Measurements from ENCODE around the gene PGPEP1. TPM values are rescaled to one million over a fixed set of nuclear protein-coding genes. Genes with fewer than 3 reads are reported as not detected.
"Not testable (repeated sequence)": the region's sequence is repeated elsewhere in the genome, so short reads cannot be mapped to it uniquely, and the experiment has no call there.

The PGPEP1 gene
- polyA plus RNA-seq, 3 donors = 21.3 to 33.2 (median 32.1) TPM

- no peak for DNase-seq
Measured at GRCh38 chr19:18363787-18364186, 23.4 kb downstream of the PGPEP1 start.

- DNase-seq = not testable (repeated sequence)
Measured at GRCh38 chr19:18364277-18364825, 24.0 kb downstream of the PGPEP1 start.

GRCh38 chr19:18364826-18365528 lies 24.6 kb downstream of the PGPEP1 start:
- peak; percentile 93 for DNase-seq

- no peak for DNase-seq
Measured at GRCh38 chr19:18366021-18366435, 25.6 kb downstream of the PGPEP1 start.

GRCh38 chr19:18368504-18369222 lies 28.3 kb downstream of the PGPEP1 start:
- DNase-seq = no peak

GRCh38 chr19:18373407-18373891 lies 33.1 kb downstream of the PGPEP1 start:
- DNase-seq = no peak

GRCh38 chr19:18373892-18374629 lies 33.7 kb downstream of the PGPEP1 start:
- DNase-seq = peak; percentile 88

GRCh38 chr19:18377026-18377425 lies 36.6 kb downstream of the PGPEP1 start:
- no peak for DNase-seq

GRCh38 chr19:18379803-18380747 lies 39.7 kb downstream of the PGPEP1 start:
- DNase-seq = no peak

GRCh38 chr19:18380843-18381242 lies 40.4 kb downstream of the PGPEP1 start:
- no peak for DNase-seq

GRCh38 chr19:18383622-18384021 lies 43.2 kb downstream of the PGPEP1 start:
- DNase-seq = not testable (repeated sequence)

- no peak for DNase-seq
Measured at GRCh38 chr19:18384775-18385174, 44.4 kb downstream of the PGPEP1 start.

GRCh38 chr19:18385359-18385674 lies 44.9 kb downstream of the PGPEP1 start:
- DNase-seq = no peak

- DNase-seq = no peak
Measured at GRCh38 chr19:18385675-18386542, 45.5 kb downstream of the PGPEP1 start, which contains the start of gene GDF15. Gene GDF15, plus strand, starts transcription at chr19:18386158. Its CDS starts 32 bp downstream, at chr19:18386190.

- DNase-seq = no peak
Measured at GRCh38 chr19:18386543-18387271, 46.3 kb downstream of the PGPEP1 start.

GRCh38 chr19:18388100-18388959 lies 47.9 kb downstream of the PGPEP1 start:
- DNase-seq = peak; percentile 85

GRCh38 chr19:18388960-18389725 lies 48.7 kb downstream of the PGPEP1 start:
- no peak for DNase-seq

- DNase-seq = no peak
Measured at GRCh38 chr19:18389726-18390064, 49.3 kb downstream of the PGPEP1 start.
